Right kidney (tissue), 1 donor: Measurements from ENCODE around the gene FANCE.
"Not testable (repeated sequence)": the region's sequence is repeated elsewhere in the genome, so short reads cannot be mapped to it uniquely, and the experiment has no call there.

ENCODE experiments used
- DNase-seq: peaks from one replicate; pipeline ENCODE4 v3.0.0-alpha.2; 2016

FANCE gene

DNA sequence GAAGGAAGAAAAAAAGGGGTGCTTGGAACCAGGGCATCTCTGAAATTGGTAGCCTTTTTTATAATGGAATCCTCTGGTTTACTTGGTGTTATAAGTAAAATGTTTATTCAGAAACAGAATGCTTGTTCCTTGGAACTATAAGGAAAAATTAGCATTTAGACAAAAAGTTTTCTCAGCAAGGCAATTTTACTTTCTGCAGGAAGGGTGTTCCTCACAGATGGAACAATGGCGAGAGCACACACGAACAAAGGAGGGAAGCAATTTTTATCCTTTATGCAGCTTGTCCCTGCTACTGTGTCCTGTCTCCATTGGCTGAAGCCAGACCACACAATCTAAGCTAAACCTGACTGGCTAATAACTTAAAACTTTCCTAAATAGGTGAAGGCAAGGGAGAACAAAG lies 22.7 kb upstream of the FANCE start:
- DNase-seq = no peak

DNA sequence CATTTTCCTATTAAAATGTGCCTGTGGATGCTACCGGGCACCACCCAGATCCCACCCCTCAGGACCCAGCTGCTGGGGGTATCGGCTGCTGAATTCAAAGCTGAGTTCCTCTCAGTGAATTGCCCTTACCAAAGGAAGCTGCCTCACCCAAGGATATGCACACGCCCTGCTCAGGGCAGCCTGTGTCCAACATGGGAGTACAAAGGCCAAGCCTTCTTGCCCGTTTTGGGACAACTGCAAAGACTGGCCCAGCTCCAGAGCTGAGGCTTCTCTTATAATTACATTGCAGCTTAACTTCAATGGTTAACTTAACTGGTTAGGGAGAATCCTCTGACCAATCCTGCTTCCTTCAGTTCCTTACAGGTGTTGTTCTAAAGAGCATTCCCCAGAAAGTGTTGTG lies 19.8 kb upstream of the FANCE start:
- no peak for DNase-seq

DNA sequence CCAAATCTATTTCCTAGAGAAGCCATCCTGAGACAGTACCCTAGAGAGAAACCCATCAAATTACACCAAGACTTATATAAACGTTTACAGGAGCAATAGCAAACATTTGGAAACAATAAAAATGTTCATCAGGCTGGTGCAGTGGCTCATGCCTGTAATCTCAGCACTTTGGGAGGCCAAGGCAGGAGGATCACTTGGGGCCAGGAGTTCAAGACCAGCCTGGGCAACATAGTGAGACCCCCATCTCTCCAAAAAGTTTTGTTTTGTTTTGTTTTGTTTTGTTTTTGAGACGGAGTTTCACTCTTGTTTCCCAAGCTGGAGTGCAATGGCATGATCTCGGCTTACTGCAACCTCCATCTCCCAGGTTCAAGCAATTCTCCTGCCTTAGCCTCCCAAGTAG lies 19.4 kb upstream of the FANCE start:
- DNase-seq = not testable (repeated sequence)

DNA sequence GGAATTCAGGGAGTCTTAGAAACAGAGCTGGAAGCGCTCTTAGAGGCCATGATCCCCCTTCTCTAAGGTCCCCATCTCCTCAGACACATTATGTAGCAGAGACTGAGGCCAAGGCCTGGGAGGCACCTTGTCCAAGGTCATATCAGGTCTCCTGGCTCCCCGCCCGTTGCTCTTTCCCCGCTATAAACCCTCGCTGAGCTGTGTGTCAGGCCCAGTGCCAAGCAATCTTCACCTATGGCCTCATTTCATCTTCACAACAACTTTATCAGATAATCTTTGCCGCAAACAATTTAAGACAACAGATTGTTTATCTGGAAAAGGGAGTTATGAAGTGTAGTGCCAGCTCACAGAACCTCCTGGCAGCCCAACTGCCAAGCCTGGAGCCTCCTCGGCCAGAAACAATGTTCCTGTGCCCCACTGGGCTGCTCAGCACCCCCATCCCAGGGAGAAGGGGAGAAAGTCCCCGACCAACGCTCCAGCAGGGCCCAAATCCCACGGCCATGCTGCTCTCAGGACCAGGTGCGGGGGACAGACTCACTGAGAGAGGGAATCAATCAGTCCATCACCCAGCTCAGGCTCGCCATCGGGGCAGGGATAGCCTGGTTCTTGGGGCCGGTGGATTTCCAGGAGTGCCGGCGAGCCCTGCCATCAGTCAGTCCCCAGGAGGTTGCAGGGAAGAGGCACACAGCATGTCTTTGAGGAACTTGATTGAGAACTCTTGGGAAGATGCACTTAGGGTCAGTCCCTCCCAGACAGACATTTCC lies 16.9 kb upstream of the FANCE start:
- no peak for DNase-seq

DNA sequence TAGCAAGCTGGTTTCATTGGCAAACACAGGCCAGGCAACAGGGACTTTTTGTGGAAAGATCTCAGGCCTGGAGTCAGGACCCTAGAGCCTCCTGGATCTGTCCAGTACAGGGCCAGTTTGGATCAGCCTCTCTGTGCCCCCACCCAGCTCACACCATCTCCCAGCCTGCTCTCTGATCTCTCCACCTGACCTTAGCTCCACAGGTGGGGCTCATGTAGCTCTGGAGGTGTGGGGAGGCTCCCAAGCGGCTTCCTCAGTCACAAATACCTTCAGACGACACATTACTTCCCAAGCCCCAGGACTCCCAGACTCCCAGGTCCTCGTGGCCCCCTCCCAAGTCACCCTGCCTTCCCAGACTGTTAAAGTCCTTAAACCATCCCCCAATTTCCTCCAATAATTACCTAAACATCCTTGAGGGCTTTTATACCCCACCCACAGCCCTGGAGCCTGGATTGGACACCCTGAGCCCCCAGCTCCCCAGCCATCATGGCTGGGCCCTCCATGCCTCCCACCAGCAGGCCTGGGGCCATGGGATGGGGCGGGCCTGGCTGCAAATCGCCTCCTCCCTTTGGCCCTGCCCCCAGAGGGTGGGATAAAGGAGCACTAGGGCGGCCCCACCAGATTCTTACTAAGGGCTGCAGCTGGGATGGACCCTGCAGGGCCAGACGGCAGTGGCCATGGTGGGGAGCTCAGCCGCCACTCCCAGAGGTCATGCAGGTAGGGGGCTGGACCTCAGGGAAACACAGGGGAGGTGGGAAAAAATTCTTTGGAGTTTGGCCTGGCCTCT lies 15.9 kb upstream of the FANCE start:
- DNase-seq = no peak

DNA sequence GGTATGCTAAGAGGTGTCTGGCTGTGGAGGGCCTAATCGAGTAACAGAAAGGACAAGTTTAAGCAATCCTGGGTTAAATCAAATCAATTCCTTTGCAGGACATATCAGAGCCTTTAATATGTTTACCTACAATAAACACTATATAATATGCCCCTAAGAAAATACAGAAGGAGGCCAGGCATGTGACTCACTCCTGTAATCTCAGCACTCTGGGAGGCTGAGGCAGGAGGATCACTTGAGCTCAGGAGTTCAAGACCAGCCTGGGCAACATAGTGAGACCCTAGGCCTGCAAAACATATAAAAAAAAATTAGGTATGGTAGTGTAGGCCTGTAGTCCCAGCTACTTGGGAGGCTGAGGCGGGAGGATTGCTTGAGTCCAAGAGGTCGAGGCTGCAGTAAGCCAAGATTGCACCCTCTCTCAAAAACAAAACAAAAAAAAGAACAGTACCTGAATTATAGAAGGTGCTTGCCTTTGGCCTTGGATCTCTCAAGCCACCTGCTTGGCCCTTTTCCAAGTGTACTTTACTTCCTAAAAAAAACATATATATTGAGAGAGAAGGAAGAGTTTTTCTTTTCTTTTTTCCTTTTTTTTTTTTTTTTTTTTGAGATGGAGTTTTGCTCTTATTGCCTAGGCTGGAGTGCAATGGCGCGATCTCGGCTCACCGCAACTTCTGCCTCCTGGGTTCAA lies 13.6 kb upstream of the FANCE start:
- not testable (repeated sequence) for DNase-seq

DNA sequence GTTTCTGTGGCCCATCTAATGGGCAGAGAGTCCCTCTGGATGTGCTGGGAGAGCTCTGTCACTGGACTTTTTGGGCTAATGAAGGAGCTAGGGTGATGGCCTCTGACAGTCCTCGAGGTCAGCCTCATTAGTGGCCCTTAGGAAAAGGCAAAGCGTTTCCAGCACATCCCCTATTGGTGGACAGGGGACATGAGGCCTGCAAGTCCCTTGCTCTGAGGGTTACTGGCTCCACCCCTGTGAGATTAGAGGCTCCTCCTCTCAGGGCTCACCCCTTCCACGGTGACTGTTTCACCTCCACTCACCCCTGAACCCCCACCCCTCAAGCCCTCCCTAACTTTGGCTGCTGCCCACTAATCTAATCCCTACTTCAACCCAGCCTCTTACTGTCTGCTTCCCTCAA lies 12.8 kb upstream of the FANCE start:
- no peak for DNase-seq

DNA sequence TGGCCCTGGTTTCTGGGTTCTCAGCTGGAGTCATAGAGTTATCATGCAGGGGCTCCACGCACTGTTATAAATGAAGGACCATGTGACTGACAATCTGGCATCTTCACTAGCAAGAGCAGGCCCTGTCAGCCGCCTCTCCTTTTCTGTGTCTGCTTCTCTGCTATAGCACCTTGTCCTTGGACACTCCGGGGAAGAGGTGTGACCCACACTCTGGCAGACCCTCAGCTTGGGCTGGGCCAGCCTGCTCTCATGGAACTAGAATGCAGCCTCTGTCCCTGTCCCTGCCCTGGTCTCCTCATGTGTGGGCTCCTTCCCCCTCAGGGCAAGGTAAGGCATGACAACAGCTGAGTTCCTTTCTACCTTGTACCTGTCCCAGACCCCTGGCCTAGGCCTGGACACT lies 10.9 kb upstream of the FANCE start:
- DNase-seq = no peak

DNA sequence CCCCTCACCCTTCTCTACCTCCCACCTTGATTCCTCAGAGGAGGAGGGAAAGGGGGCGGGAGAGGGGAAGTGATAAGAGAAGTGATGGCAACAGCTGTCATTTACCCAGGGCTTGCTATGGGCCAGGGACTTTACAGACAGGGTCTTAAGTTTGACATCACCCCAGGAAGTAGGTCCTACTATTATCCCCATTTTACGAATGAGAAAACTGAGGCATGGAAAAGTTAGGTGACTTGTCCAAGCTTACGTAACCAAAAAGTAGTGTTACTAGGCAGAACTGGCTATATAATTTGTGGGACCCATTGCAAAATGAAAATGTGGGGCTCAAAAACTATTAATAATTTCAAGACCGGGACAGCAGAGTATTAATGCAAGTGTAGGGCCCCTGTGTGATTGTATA lies 10.5 kb upstream of the FANCE start:
- no peak for DNase-seq

DNA sequence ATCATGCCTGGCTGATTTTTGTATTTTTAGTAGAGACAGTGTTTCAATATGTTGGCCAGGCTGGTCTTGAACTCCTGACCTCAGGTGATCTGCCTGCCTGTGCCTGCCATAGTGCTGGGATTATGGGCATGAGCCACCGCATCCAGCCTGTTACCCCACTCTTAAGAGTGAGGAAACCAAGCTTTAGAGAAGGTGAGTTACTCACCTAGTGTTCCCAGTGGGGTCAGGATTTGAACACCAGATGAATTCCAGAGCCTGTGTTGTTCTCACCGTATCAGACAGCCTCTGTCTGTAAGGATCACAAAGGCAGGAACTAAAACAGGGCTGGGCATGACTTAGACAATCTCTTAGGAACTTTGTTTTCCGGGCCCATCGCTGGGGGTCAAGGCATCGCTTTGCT lies 9.4 kb upstream of the FANCE start:
- DNase-seq = no peak

DNA sequence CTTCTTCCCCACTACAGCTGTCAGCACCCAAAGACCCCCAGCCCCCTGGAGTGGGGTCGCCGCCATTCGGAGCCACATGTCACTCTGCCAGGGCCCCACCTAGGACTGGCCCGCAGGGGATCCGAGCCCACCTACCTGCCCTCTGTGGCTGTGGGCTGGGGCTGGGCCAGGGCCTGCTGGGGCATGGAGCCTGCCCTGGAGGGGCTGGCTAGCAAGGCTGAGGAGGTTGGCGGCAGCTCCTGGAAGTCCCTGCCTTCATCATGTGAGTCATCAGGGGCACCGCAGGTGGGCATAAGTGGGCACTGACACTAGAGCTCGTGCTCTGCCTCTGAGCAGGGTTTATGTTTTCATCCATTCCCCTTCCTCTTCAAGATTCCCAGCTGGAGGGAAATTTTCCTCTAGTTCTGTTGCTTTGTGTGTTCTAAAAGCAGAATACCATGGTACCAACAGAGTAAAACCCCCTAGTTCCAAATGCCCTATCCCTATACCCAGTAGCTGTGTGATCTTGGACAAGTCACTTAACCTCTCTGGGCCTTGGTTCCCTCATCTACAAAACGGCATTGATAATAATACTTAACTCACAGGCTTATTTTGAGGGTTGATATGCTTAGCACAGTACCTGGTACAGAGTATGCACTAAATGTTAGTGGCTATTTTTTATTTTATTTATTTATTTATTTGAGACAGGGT lies 8.7 kb upstream of the FANCE start:
- no peak for DNase-seq

DNA sequence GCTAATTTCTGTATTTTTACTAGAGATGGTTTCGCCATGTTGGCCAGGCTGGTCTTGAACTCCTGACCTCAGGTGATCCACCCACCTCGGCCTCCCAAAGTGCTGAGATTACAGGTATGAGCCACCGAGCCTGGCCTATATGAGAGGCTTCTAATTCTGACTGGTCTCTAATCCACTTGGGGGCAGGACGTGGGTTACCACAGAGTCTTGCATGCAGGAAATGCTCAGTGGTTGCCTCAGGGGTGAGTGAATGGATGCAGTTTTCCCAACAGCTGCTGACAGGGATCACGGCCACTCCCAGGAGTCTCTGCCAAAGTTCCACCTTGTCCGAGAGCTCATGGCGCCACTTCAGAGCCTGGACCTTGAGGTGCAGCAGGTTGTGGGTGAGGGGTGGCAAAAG lies 6.4 kb upstream of the FANCE start:
- no peak for DNase-seq

DNA sequence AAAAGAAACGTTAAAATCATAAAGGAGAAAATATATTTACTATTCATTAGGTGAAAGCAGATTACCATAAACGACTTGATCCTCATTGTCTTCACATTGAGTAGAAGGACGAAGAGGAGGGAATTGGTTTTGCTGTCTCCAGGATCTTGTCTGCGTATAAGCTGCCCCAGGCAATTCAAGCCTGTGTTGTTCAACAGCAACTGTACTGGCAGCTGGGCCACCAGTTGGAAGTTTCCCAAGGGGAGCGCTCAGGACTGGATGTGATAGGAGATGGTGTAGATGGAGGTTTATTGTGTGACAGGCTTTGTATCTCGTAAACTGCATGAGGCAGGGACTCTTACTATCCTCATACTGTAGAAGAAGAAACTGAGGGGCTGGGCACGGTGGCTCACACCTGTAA lies 3.9 kb upstream of the FANCE start:
- DNase-seq = no peak

DNA sequence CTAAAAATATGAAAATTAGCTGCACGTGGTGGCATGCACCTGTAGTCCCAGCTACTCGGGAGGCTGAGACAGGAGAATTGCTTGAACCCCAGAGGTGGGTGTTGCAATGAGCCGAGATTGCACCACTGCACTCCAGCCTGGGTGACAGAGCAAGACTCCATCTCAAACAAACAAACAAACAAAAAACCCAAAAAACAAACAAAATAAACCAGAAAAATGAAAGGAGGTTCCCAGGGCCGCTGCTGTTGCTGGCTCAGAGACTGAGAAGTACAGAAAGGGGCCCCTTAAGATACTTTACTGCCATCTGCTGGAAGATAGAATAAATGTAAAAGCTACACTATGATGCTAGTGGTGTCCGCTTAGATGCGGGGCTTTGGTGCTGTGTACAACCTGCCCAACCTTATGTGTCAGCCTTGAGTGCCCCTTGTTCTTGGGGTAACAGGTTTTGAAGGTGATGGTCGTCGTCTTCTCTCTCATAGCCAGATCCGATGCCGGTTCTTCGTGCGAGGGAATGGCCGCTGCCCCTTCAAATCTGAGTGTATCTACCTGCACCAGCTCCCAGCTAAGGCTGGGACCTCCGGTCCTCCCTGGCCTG lies 2.8 kb upstream of the FANCE start:
- DNase-seq = peak; percentile 60

DNA sequence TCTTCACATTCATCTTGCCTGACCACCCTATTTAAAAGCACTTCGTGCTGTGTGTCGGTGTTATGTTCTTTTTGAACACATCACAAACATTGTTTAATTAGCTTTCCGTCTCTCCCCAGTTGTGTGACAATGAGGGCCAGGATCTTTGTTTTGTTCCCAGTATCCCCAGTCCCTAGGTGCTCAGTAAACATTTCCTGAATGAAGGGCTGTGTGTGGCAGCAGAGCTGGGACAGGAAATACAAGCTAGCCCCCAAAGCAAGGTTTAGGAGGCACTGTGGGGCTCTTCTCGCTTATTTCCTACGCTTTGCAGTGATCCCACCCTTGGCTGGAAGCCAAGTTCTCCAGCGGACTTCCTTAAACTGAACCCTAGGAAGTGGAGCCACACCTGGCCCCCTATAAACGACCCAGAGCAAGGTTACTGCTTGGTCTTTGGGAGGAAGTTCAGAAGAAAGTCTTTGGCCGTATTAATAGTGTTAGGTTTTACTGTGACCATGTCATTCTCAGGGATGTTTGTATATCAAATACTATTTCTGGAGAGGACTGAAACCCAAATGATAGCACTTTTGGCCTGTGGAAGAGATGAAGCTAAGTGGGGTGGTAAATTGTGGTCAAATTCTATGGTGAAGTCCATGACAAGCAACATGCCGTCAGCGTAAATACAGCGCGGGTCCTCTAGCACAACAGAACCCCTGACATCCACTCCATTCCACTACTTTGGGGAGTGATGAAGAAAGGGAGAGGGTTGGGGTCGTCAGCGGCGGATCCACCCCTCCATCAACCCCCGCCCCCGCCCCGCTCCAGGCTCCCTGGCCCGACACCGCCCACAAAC lies 570 bp upstream of the FANCE start:
- no peak for DNase-seq

DNA sequence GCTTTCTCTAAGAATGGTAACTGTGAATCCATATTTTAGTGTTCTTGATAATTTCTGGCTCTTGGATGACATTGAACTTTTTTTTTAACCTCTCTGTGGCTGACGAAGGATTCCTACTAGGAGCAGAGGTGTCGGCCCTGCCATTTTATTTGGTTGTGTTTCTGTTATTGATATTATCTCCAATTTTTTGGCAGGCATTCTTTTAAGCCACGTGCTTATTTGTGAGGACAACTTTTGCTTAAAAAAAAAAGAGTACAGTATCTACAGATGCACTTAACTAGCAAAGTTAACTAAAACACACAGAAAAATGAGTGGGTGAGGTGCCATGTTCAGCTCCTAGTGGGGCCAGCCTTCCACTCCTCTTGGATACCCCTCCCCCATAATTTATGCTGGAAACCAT lies 1.1 kb downstream of the FANCE start:
- no peak for DNase-seq

DNA sequence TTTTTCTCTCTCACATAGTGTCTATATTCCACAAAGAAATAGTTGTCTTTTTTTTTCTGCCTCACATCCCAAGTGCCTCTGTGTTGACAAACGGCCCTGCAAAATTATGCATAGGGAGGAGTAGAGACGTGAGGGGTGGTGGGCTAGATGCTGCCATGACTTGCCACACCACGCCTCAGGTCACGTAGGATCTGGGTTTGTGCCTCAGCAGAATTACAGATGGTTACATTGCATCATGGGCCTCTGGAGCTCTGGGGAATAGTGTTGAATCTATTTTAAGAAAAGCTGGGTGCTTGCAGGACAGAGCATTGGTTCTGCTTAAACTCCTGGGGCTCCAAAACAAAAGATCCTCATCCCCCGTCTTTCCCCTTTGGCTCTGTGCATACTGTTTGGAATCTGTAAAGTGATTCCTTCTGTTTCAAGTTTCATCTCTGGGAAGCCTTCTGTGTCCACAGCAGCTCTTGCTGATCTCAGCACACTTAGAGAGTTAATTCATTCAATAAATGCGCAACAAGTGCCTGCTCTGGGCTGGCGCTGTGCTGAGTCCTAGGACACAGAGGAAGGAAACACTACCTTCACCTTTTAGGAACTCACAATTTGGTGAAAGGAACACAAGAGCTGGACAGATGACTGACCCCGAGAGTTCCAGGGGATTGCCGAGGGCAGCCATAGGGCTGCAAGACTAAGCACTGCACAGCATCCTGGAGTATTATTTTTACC lies 2.4 kb downstream of the FANCE start:
- DNase-seq = no peak

DNA sequence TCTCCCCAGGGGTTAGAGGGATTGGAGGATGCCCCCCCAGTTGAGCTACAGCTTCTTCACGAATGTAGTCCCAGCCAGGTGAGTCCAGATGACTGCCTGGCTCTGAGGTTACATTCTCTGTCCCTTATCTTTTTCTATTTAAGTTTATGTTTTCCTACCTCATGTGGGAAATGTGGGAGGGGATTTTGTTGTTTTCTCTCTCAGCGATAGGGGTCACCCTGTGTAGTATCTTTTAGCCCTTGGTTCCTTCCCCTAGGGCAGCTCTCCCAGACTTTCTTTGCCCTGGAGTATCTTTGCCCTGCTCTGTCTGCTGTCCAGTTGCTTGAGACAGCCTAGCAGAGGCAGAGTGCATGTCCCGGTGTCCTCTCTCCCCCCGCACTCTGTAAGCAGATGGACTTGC lies 5.8 kb downstream of the FANCE start:
- DNase-seq = no peak

DNA sequence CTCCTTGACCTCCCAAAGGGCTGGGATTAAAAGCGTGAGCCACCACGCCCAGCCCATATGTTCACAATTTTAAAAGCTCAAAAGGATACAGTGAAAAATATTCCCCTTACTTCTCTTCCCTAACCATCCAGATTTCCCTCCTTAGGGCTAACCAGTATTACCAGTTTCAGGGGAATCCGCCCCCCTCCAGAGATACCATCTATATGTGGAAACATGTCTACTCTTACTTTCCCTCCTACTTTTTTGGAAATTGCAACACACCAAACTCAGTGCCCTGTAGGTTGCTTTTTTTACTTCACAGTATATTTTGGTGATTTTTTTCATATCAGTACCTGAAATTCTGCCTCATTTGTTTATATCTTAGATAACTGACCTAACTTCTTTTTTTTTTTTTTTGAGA lies 9.1 kb downstream of the FANCE start:
- DNase-seq = no peak

DNA sequence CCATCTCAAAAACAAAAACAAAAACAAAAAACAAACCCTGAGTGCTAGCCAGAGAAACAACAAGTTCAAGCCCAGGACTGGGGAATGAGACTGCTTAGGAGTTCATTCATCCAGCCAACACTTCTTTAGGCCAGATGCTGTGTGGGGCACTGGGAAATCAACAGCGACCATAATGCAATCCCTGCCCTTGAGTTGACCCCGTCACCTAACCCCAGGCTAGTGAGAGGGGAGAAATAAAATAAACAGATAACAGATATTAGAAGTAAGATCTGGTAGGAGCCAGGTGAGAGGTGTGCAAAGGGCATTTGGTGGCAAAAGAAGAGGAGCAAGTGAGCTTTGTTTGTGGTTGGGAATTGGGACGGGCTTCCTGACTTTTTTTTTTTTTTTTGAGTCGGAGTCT lies 11.2 kb downstream of the FANCE start:
- DNase-seq = no peak

DNA sequence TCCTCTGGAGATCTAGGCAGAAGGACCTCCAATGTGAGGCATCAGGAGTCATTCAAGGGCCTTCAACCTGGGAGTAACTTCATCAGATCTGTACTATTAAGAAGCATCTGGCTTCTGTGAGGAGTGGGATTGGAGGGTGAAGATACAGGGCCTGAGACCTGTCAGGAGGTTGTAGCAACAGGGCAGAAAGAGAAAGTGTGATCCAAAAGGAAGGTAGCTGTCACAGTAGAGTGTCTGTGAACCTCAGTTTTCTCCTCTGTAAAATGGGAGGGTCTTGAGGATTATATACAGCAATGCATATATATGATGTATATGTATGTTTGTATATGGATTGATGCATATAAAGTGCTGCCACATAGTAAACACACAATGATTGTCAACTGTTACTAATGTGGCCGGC lies 13.5 kb downstream of the FANCE start:
- no peak for DNase-seq
